HG02870 (cell line): ENCODE data around the gene IRGC.
"Not testable (repeated sequence)": the region's sequence is repeated elsewhere in the genome, so short reads cannot be mapped to it uniquely, and the experiment has no call there.

Experiments
- ATAC-seq: cut with Tn5 transposase; IDR thresholded peaks from one replicate; pipeline ENCODE4 v1.9.1; 2021; ENCODE audit warnings: mild to moderate bottlenecking, moderate library complexity; ENCODE audit not compliant: unreplicated experiment

Gene IRGC

GRCh38 chr19:43751466-43752220 lies 35.8 kb downstream of the IRGC start:
- ATAC-seq = no peak

- no peak for ATAC-seq
These were observed 36.5 kb downstream of the IRGC start for GRCh38 chr19:43752287-43752875.

GRCh38 chr19:43754253-43754502 lies 38.3 kb downstream of the IRGC start:
- ATAC-seq = no peak

DNA sequence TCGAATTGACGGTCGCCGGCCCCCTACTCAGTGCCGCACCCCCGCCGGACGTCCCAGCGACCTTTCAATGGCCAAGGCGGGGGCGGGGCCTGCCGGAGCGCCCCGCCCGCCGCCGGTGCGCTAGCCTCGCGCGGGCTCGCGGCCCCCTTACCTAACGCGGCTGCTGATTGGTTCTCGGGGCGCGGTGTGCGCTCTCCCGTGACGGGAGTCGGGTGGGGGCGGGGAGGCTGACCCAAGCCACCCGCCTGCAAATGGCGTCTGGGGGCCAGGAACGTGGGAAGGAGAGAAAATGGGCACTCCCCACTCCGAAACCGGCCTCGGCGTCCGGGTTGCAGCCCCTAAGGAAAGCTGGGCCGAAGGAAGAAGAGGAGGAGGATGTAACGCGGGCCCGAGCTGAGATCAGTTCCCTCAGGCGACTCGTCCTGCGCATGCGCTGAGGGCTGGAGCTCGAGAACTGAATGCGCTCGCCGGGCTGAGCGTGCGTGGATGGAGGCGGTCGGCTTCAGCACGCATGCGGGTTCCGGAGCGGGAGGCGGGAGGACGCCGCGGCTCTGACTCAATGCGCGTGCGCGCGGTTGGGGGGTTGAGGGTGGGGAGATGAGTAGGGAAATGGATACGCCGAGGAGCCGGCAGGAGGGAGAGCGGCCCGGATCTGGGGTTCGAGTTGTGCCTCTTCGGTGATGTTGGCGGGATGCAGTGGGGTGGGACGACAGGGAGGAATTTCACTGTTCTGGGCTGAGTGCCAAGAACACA lies 38.8 kb downstream of the IRGC start, which contains the start of gene SMG9:
SMG9 (minus strand) TSS at position 460 of the 753 bp plus-strand sequence. CDS start 4,221 bp downstream, outside the sequence.
- peak; percentile 50 for ATAC-seq

DNA sequence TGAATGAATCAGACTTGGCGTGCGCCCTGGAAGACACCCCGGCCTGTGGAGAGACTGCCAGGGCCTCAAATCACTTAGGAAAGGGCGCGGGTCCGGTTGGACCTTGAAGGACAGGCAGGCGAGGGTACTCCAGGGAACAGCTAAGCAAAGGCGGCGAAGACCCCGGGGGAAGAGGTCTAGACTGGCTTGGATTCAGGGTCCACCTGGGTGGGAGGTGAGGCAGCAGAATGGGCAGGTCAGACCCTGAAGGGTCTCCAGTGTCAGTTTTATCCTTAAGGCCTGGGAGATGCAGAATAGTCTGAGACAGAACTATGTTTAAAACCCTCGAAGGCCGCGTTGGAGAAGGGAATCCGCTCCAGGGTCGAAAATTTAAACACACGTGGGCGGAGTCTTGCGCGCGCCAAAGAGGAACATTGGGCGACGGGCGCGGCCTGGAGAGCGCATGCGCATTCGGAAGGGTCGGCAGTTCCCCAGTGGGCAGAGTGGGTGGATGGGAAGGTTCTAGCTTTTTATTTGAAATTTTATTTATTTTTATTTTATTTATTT lies 39.5 kb downstream of the IRGC start:
- ATAC-seq = no peak

GRCh38 chr19:43759515-43759914 lies 43.6 kb downstream of the IRGC start:
- ATAC-seq = no peak

GRCh38 chr19:43760941-43761340 lies 45.1 kb downstream of the IRGC start:
- no peak for ATAC-seq

DNA sequence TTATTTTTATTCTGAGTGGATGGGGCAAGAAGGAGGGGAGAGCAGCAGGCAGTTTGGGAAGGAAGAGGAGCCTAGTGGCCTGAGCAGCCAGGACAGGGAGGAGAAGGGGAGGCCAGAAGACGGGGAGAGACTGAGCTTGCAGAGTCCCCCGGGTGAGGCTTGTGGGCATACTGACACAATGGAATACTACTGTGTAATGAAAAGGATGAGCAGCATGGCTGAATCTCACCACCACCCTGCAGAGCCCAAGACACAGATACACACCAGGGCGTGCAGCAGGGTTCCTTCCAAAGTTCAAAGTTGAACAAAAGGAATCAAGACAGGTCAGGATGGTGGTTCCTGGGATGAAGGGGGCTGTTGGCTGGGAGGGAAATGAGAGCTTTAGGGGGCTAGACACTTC lies 46.9 kb downstream of the IRGC start:
- no peak for ATAC-seq

GRCh38 chr19:43763473-43763939 lies 47.6 kb downstream of the IRGC start:
- ATAC-seq = no peak

GRCh38 chr19:43764684-43765083 lies 48.8 kb downstream of the IRGC start:
- not testable (repeated sequence) for ATAC-seq

DNA sequence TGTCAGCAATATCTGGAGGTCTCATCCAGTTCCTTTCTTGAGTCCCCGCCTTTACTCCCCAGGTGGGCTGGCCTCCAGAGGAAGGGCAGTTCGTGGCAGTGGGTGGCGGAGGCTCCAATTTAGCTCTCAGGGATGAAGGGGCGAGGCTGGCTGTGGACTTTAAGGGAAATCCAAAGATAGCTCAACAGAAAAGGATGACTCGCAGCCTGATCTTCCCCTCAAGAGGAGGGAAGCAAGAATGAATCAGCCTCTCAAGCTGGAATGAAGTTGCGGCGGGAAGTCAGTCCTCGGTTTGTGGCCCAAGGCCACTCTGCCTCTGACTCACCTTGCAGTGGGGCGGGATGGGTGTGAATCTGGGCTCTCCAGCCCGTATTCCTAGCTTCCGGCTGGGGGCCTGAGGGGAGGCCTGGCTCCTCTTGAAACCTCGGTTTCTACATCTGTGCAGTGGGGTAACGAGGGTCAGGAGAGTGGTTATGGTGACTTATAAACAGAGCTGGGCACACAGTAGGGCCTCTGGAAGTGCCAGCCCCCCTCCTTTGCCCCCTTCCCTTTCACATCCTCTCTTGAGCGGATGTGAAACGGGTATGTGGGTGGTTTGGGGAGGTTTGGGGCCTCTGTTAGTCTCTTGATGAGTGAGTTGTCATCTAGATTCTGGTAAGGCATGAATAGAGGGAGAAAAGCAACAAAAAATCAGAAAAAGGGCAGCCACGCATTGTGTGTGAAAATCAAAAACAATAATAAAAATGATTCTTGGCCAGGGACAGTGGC lies 49.4 kb downstream of the IRGC start:
- ATAC-seq = peak; percentile 62

DNA sequence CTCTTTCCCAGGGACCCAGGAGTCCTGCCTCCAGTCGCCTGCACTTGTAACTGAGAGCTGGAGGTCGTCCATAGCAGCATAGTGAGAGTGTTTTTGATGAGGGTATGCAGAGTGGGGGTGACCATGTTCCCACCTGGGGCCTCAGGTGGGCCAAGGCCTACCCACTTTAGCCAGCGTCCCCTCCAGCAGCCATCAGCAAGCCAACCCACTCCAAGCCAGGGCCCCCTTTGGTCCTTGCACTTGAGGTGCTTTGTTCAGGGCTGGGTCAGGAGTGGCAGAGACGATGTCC lies 50.8 kb downstream of the IRGC start:
- ATAC-seq = no peak

DNA sequence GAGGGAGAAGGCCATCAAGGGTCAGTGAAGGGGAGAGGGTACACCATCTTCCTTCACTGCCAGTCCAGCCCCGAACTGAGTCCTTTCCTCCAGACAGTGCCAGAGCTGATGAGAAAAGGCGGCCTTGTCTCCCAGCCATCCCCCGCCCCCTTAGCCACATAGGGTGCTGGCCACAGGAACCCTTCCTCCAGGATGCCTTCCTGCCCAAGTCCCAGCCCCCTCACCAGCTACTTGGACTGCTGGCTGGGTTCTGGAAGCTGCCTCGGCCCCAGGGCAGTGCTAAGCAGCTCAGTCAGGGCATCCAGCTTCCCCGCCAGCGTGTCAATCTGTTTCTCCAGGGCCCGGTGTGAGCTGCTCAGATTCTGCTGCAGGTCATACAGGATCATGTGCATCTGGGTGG lies 51.4 kb downstream of the IRGC start:
- ATAC-seq = no peak

DNA sequence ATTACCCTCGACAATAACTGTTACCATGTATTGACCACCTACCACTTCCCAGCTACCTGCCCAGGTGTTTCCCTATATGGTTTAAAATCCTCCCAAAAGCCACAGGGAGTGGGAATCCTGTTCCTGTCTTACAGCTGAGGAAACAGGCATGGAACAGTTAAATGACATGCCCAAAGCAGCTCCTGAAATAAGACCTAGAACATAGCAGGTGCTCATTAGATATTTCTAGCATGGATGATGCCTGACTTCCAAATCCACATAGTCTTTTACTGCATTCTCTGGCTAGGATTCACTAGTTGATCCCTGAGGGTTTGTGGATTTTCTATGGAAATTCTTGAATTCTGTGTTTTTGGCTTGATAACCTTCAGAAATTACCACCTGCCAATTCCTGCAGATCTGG lies 51.9 kb downstream of the IRGC start:
- no peak for ATAC-seq

GRCh38 chr19:43768273-43769050 lies 52.6 kb downstream of the IRGC start:
- no peak for ATAC-seq

- ATAC-seq = no peak
These were observed 53.4 kb downstream of the IRGC start for GRCh38 chr19:43769256-43769655.
